Ureter (tissue), 1 donor: ENCODE data around the gene CPSF2. TPM values are rescaled to one million over a fixed set of nuclear protein-coding genes. Genes with fewer than 3 reads are reported as not detected.
A peak's percentile ranks its signal among the peaks of the same experiment; 100 is the strongest.

Experiments used
- DNase-seq: peaks from one replicate; pipeline ENCODE4 v3.0.0-alpha.2; 2020; ENCODE audit warnings: low spot score
- total RNA-seq: library from RNA; stranded (reverse); gene quantifications from one replicate; pipeline ENCODE4 v1.2.4, GENCODE V29; 2023
- donor health status: DM: yes; HTN: yes; CAD: no.

CPSF2 gene
- 60.3 TPM for total RNA-seq

DNA sequence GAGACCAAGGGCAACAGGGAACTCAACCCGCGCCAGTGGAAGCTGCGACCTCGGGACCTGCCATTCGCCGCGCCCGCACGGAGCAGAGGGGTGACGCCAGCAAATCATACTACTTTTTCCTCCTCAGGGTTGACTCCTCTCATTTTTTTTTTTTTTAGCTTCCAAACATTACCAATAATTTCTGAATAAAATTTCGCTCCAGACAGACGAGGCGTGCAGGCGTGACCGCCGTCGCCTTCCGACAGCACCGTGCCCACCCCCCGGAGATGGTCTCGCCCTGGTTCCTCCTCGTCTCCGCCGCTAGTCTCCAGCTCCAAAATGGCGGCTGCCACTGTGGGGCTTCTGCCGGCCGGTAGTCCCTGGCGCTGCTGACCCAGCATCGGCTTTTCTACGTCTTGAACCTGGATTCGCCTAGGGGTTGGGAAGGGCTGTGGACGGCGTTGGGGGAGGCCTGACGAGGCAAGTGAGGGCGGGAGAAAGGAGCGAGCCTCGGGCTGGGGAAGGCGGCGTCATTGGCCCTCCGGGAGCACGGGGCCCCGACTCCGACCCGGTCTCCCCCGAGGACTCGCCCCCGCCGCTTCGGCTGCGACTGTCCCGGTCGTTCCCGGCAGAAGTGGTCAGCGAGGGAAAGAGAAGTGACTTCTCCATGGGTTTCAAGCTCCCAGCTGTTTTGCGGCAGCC is at the start of gene CPSF2, which contains the start of gene NDUFB1:
CPSF2 (plus strand) TSS at position 300 of the 681 bp plus-strand sequence. CDS start 9,016 bp downstream, outside the sequence.
NDUFB1 (minus strand) TSS at position 37 of the 681 bp plus-strand sequence. CDS start 4,069 bp downstream, outside the sequence.
- peak; percentile 85 for DNase-seq

DNA sequence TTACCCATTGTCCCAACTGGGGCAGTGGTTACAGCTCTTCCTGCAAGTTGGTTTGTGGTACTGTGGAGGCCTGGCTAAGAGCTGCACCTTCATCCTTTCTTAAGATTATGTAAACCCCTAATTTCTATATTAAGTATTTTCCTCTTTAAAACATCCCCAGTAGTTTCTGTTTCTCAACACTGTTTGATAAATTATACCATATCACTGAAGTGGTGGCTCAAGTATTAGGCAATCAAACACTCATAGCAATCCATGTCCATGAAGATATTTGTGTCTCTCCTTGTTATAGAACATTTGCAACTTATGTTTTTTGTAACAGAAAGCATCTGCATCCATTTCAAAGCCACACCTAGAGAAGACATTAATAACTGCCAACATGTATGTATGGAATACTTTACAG is 47.2 kb upstream of the CPSF2 start:
- no peak for DNase-seq

DNA sequence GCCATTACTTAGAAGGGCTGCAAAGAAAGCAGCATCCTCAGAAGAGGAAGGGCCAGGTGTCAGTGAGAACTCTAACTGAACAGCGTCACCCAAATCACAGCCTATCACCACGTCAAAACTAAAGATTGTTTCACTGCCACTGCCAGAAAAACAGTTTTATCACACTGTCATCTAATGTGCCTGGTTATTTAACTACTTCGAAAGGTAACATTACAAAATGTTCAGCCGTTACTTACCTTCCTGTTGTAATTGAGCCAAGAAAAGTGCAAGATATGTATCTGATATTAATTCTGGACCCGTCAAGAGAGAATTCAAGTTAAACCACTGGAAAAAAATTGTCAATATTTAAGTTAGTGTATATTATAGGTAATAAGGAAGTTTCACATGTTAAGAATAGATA is 33.3 kb upstream of the CPSF2 start:
- DNase-seq = no peak

DNA sequence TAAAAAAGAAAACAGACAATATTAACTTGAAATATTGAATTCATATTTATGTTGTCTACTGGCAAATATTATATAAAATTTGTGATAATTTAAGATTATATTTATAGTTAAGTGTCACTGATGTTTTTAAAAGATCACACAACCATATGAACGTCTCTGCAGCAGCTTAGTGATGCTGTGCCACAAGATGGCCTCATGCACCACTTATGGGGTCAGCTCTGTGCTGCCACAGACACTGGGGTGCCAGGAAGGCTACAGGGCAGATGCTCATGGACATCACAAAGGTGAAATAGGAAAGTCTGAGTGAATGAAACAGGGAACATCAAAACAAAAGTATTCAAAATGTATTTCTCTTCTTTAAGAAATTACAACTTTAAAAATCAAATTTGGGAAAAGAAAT is 28.4 kb upstream of the CPSF2 start:
- no peak for DNase-seq

DNA sequence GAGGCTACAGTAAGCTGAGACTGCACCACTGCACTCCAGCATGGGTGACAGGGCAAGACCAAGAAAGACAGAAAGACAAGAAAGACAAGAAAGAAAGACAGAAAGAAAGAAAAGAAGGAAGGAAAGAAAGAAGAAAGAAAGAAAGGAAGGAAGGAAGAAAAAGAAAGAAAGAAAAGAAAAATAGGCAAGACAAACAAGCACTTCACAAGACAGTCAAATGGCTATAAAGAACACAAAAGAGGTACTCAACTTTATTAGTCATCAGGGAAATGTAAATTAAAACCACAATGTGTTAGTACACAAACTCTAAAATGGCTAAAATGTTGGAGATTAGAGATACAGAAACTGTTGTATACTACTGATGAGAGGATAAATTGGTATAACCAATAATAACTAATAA is 22.0 kb upstream of the CPSF2 start:
- DNase-seq = no peak

DNA sequence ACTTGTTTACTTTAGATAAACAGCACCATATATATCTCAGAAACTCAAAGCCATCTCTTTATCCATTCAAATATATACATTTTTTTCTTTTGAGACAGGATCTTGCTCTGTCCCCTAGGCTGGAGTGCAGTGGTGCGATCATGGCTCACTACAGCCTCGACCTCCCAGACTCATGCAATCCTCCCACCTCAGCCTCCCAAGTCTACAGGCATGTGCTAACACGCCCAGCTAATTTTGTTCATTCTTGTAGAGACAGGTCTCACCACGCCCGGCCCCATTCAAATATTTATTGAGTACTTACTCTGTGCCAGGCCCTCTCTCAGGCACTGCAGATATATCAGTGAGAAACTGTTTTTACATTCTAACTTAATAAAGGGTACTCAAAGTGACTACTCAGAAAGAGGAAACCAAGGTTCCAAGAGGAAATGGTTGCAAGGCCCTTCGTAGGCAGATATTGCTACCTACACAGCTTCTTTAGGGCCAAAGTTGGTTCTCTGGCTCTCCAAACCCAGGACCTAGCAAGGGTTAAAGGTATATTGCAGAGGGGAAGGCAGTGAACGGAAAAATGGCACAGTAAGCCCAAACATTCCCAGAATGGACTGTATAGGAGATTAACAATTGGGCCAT is 18.3 kb upstream of the CPSF2 start:
- no peak for DNase-seq

DNA sequence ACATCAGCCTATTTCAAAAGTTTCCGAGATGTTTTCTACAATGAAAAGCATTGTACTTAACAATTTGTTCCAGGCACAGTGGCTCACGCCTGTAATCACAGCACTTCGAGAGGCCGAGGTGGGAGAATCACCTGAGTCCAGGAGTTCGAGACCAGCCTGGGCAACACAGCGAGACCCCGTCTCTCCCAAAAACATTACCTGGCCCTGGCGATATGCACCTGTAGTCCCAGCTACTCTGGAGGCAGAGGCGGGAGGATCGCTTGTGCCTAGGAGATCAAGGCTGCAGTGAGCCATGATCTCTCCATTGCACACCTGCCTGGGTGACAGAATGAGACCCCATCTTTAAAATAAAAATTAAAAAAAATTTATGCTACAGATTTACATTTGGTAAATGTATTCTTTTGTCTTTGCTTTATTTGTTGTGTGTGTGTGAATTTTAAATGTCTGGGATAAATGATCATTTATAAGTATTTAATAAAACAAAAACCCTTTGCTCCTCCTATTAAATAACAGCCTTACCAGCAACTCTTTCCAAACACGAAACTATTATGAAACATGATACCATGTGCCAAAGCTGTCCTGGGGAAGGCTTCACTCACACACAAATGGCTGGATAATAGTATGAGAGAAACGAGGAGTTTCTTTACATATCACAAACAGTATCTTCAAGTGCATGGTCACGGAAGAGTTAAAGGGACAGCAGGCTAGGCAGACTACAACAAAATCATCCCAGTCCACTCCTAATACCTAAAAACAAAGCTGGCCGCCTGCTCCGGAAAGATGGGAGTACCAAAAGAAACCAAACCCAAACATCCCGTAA is 16.5 kb upstream of the CPSF2 start:
- DNase-seq = no peak

DNA sequence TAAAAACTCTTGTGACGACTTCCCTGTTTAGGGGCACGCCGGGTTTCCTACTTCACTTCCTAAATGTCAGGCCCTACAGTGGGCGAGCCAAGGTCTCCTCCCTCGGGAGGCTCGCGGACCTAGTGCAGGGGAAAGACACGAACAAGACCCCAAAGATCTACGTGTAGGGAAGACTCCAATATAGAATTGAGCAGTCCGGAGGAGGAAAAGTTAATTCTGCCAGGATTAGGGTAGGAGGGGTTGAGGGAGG is 16.0 kb upstream of the CPSF2 start:
- DNase-seq = peak; percentile 54

DNA sequence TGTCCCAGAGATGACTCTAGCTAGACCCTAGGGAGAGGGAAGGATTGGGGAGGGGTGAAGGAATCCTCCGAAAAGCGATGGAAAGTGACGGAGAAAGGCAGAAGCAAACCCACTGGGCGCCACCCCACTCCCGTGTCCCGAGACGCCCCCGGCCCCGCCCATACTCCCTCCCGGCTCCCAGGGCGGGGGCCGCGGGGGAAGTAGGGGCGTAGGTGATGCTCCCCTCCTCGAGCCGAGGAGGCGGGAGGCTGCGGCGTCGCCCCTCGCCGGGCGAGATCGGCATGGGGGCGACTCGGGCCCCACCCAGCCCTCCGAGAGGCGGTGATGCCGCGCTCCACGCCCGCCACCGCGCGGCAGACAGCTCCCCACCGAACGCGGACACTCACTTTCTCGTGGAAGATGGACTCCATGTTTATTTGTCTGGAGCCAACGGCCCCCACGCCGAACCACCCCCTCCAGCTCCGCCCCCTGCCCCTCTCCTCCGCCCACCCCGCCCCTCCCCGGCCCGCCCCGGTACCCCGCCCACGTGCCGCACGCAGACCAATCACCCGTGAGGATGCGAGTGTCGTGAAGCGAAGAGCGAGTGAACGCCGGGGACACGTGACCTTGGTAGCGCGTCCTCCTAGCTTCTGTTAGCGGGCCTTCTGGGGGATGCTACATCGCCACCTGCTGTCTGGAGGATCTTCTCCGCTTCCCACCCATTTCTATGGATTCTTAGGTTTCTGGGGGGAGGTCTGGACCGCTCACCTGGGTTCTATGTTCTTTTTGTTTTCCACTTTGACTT is 15.4 kb upstream of the CPSF2 start, which contains the start of gene ATXN3:
ATXN3 (minus strand) TSS at position 440 of the 784 bp plus-strand sequence; CDS start at position 410, 30 bp downstream.
- peak; percentile 97 for DNase-seq

DNA sequence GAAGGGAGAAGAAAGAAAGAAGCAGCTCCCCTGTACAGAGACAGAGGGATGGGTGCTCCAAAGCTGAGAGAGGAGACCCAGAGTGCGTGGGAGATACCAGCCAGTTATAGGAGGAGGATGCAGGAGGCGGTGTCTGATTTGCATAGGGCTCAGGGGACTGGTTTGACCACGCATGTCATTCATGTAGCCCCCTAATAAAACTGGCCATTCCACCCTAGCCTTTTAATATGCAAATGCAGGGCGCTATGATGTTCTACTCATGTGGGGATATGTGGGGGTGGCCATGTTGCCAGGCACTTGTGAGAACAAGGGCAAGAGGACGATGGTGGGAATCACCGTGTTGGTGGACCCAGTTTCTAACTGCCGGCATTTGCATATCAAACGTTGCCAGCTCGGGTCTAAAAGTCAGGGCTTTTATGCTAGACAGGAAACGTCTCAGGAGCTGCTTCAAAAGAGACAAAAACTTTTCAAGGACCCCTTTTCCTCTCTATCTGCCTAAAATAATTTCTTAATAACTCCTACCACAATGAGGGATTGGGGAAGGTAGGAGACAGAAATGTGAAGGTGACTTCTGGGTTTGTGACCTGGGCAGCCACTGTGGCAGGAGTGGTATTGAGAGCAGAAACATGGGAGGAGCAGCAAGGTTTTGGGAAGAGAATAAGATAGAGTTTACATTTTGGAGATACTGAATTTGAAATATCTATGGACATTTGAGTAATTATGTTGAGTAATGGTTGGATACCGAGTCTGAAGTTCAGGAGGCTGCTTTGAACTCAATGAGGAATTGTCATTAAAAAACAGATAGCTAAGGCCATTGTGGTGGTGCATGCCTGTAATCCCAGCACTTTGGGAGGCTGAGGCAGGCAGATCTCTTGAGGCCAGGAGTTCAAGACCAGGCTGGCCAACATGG is 13.2 kb upstream of the CPSF2 start:
- no peak for DNase-seq

DNA sequence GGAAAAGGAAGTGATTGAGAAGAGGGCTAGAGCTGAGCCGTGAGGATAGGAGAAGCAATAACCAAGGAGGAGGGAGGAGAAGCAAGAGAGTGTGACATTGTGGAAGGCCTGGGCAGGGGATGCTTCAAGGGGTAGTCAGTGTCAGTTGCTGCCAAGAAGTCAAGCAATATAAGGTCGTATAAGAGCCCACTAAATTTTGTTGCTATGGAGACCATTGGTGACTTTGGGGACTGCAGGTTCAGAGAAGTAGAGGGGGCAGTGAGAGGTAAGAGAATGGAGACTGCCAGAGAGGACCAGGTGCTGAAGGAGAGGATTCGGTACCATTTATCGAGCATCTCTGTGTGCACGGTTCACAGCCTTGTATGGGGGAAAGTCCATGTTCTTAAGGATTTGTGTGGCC is 12.3 kb upstream of the CPSF2 start:
- no peak for DNase-seq

DNA sequence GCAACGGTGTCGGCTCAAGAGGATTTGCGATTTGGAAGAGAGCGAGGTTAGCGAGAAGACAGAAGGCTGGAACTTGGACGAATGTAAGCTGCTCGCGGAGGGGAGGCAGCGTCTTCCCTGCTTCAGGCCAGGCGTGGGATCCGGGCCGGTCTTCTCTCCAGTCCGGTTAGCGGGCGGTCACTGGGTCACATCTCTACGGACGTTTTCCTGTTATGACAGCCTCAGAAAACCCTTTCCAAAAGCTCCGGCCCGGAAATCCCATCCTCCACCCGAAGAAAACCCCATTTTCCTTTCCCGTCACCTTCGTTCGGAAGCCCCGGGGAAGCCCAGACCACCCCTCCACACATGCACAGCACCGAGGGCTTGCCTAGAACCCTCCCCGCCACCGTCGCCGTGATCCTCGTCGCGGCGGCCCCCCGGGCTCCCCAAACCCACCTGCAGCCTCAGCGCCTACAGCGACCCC is 531 bp upstream of the CPSF2 start:
- no peak for DNase-seq

DNA sequence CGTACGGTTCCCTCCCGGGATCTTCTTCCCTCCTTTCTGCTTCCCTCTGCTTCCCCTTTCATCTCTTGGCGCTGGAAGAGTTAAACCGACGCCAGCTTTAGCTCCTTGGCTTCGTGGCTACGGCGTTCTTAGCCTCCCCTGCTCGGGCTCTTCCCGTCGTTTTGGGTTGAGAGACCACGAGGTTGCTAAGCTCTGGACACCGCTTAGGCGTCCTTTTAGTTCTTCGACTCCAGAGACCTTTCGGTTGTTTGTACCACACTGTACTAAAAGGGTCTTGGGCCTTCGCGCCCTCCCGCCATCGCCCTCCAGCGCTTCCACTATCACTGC is 545 bp downstream of the CPSF2 start:
- no peak for DNase-seq

DNA sequence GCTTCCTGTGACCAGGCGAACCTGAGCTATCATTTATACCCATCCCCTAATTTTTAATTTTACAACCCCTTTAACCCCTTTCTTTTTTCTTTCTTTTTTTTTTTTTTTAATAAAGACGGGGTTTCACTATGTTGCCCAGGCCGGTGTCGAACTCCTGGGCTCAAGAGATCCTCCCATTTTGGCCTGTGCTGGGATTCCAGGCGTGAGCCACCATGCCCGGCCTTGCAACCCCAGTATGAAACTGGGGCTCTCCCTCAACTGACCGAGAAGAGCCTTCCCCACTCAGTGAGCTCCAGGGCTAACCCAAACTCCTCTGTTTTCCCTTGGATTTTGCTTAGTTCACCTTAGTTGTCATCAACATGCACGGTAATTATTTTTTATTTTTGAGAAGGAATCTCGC is 992 bp downstream of the CPSF2 start:
- no peak for DNase-seq

DNA sequence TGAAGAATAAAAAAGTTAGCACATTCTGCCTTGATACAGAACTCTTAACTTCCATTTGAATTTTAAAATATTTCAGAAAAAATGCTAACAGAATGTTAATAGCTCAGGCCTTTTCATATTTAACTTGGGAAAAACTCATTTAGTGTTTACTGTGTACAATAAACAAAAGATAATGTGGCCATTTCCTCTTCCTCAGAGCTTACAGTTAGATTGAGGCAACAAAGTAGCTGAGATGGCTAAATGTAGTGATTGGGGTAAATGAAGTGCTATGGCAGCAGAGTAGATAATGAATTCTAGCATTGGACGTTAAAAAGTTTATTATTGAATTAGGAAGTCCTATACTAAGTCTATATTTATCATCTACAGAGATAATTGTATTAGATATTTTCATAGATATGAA is 12.7 kb downstream of the CPSF2 start:
- DNase-seq = no peak

DNA sequence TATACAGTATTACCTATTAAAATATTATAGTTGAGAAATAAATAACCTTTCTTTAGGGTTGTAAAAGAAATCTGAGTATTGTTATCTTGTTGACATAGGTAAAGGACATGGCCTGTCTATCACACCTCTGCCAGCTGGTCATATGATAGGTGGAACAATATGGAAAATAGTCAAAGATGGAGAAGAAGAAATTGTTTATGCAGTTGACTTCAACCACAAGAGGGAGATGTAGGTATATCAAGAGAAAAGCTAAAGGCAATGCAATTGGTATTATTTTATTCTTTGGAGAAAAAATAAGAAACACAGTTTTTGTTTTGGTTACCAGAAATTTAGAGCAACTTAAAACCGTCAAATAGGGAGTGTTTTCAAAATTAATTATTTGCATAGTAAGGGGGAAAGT is 13.5 kb downstream of the CPSF2 start:
- DNase-seq = no peak

DNA sequence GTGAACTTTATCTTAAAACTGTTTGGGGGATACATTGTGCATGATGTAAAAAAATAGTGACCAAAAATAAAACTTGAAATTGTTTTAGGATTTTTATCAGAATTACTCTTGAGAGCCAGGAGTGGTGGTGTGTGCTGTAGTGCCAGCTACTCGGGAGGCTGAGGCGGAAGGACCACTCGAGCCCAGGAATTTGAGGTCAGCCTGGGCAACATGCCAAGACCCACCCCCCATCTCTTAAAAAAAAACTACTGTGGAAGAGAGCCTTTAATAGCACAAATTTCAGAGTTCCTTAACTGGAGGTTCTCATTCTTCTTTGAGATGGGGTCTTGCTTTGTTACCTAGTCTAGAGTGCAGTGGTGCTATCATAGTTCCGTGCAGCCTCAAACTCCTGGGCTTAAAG is 21.5 kb downstream of the CPSF2 start:
- no peak for DNase-seq

DNA sequence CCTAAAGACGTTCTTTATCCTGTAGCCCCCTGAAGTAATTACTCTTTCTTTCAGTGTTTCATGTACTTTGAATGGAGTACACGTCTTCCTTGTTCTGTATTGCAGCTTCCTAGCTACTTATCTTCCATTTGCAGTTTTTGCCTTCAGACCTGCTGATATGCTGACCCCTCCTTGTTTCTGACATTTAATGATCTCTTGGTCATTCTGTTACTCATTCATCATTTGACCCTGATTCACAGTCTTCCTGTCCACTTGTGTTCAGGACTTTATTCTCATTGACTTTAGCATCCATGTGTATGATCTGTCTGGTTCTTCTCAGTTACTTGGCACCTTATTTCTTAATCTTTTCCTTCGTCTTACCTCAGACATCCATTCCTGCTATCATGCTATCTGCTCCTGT is 22.2 kb downstream of the CPSF2 start:
- DNase-seq = no peak

DNA sequence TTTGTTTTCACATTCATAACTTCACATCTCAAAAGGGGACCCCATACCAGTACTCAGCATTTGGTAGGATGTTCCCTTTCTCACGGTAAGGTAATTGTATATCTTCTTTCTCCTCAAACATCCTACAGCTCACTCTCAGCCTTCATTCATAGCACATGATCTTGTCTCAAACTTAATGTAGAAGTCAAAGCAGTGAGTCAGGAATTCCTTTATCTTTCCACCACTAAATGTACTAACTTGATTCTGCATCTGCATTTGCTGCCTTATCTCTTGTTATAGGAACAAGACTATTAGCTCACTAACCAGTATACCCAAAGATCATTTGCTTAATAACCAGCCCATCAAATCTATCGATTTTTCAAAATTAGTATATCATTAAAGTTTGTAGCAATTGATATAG is 22.9 kb downstream of the CPSF2 start:
- no peak for DNase-seq

DNA sequence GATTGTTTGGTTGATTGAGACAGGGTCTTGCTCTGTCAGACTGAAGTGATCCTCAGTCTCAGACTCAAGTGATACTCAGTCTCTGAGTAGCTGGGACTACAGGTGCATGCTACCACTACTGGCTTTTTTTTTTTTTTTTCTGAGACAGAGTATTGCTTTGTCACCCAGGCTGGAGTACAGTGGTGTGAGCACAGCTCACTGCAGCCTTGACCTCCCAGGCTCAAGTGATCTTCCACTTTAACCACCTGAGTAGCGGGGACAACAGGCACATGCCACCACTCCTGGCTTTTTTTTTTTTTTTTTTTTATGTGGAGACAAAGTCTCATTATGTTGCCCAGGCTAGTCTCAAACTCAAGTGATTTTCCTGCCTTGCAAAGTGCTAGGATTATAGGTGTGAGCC is 31.8 kb downstream of the CPSF2 start:
- no peak for DNase-seq

DNA sequence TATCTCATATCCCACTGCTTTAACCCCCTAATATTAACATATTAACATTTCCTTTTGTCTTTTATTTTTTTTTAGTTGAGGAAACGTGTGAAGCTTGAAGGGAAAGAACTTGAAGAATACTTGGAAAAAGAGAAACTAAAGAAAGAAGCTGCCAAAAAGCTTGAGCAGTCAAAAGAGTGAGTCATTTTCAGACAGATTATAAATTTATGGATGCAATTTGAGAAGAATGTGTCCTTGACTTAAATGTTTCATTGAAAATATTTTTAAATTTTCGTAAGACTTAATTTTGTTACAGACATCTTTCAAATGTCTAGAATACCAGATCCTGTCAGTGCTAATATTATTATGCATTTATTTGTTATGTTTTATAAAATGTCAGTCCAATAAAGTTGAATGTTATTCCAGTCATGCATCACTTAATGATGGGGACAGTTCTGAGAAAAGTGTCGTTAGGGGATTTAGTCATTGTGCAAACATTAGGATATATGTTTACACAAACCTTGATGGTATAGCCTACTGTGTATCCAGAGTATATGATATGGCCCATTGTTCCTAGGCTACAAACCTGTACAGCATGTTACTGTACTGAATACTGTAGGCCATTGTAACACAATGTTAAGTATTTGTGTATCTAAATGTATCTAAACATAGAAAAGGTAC is 32.6 kb downstream of the CPSF2 start:
- no peak for DNase-seq
